HG03521 (cell line): ENCODE results near the gene EVI5L.
"Not testable (repeated sequence)": the region's sequence is repeated elsewhere in the genome, so short reads cannot be mapped to it uniquely, and the experiment has no call there.

ENCODE experiments used
- ATAC-seq: cut with Tn5 transposase; IDR thresholded peaks from one replicate; pipeline ENCODE4 v1.9.1; 2021; ENCODE audit warnings: mild to moderate bottlenecking, moderate library complexity; ENCODE audit not compliant: unreplicated experiment

Gene EVI5L

GRCh38 chr19:7871437-7872305 is 41.7 kb downstream of the EVI5L start:
- ATAC-seq = no peak

- no peak for ATAC-seq
Measured at GRCh38 chr19:7872306-7873204, 42.5 kb downstream of the EVI5L start.

DNA sequence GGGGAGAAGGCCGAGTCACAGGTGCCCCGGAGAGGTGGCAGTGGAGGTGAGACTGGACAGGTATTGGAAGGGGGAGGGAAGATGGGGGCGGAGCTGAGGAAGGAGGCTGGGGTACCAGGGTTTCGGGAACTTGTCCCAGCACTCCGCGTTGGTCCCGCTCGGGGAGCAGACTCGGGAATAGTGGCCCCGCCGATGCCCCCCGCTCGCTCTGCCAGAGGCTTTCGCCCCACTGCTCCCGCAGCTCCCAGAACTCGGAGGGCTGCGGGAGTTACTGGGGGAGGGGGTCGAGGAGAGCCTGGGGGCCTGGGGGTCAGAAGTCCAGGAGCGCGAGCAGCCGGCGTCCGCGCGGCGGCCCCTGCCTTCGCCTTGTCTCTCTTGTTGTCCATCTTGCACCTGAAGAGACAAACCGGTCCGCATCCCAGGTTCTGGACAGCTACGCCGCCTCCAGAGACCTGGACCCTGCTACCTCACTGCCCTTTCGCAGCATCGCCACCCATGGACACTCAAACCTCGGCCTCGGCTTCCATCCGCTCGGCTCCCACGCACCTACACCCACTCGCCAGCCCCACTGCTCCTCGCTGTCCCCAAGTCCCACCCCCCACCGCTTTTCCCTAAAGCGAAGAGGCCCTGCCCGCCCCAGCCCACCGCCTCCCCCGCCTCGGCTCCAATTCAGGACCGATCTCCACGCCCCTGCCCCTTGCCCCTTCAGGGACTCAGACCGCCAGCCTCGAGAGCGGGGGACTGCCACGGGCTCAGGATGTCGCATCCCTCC is 43.5 kb downstream of the EVI5L start:
- no peak for ATAC-seq

- no peak for ATAC-seq
Measured at GRCh38 chr19:7874076-7874896, 44.3 kb downstream of the EVI5L start, which contains the start of gene PRR36. Gene PRR36, minus strand, starts transcription at chr19:7874390. Its CDS starts 701 bp downstream, at chr19:7873689.

GRCh38 chr19:7874897-7875273 is 44.9 kb downstream of the EVI5L start:
- ATAC-seq = no peak

DNA sequence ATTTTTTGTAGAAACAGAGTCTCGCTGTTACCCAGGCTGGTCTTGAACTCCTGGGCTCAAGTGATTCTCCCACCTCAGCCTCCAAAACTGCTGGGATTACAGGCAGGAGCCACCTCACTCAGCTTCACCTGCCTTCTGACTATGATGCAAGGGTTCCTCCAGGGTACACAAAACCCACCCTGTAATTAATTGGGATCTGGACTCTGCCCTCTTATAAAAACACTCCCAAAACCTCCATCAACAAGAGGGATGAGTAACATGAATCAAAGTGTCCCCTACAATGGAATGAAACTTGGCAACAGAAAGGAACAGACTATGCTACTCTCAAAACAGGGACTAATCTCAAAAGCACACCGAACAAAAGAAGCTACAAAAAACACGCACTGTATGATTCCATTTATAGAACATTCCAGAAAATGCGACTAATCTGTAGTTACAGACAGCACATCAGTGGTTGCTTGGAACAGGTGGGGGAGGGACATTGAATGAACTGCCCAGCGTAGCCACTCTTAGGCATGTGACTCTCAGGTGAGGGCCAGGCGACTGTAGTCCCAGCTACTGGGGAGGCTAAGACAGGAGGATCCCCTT is 47.3 kb downstream of the EVI5L start:
- ATAC-seq = no peak

- ATAC-seq = no peak
Measured at GRCh38 chr19:7879111-7879807, 49.2 kb downstream of the EVI5L start.

DNA sequence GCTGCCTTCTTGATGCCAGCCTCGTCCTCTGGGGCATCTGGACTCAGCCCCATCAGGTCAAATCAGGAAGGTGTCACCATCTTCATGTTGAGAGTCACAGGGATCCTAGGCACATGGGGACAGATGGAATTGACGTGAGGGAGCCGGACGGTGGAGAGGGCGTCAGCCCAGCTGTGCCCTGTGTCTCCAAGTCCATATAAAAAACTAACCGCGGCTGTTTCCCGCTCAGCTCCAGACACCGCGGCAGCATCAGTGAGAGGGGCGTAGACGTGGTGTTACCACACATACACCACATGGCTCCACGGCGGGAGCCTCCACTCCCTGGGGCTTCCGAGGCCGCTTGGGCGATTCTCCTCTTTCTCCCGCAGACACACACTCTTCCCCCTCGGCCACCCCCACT is 49.8 kb downstream of the EVI5L start:
- ATAC-seq = no peak

DNA sequence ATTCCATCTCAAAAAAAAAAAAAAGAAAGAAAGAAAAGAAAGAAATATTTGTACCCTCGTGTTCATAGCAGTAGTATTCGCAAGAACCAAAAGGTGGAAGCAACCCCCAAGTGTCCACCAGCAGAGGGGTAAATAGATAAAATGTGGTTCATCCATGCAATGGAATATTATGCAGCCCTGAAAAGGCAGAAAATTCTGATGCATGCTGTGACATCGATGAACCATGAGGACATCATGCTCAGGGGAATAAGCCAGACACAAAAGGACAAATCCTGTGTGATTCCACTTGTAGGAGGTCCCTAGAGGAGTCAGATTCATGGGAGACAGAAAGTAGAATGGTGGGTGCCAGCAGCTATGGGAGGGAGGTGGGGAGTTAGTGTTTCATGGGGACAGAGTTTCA is 51.9 kb downstream of the EVI5L start:
- no peak for ATAC-seq

DNA sequence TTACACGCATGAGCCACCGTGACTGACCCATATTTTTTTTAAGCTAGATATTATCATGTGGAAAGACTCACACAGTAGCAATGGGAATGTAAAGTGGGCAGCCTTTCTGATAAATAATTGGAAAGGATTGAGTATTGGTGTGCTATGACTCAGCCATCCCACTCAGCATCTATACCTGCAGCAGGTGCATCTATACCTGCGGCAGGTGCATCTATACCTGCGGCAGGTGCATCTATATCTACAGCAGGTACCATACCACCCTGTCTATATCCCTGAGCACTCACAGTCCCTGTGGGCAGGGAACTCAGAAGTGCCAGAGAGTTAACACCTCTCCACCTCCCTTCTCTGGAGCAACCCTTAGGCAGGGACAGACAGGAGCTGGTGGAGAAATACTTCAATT is 53.1 kb downstream of the EVI5L start:
- ATAC-seq = no peak

GRCh38 chr19:7883796-7884570 is 54.0 kb downstream of the EVI5L start:
- ATAC-seq = no peak

DNA sequence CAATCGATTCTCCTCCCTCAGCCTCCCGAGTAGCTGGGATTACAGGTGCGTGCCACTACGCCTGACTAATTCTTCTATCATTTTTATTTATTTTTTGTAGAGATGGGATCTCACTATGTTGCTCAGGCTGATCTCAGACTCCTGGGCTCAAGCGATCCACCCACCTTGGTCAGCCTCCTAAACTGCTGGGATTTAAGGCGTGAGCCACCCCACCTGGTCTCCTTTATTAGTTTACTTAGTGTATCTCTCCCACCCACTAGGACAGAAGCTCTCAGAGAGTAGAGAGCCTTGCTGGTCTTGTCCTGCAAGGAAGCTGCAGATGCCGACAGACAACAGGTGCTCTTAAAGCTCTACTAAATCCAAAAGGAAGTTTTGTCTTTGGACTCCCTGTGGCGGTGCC is 55.8 kb downstream of the EVI5L start:
- no peak for ATAC-seq

- ATAC-seq = no peak
Measured at GRCh38 chr19:7887408-7888144, 57.6 kb downstream of the EVI5L start.

DNA sequence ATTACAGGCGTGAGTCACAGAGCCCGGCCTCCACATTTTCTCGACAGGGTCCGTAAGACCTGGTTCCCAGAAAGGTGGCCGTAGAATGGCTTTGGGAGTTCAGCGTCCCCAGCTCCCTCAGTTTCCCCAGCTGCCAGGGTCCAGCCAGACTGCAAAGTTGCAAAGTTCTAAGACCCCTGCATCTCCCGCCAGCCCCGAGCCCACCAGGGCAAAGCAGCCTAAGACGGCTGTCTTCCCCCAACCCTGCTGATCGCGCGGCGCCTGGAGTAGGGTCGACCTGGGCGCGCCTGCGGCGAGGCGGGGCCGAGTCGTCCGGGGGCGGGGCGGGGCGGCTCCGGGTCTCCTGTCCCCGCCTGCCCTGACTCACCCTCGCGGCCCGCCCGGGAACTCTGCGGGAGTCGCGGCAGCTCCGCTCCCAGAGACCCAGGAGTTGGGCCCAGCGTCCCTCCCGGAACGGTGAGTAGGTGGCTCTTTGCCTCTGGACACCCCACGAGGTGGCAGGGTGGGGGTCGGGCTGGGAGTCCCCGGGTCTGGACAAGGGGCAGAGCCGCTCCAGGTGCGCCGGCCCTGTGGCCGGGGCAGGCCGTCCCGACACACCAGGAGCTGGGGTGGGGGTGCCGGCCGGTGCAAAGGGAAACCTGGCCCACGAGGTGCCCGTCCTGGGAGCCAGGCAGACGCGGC is 58.3 kb downstream of the EVI5L start, which contains the start of gene LRRC8E:
TSS of gene LRRC8E (plus strand) at position 366 of the 681 bp plus-strand sequence. CDS start 7,094 bp downstream, outside the sequence.
- ATAC-seq = no peak

GRCh38 chr19:7888826-7889217 is 58.8 kb downstream of the EVI5L start:
- ATAC-seq = no peak

DNA sequence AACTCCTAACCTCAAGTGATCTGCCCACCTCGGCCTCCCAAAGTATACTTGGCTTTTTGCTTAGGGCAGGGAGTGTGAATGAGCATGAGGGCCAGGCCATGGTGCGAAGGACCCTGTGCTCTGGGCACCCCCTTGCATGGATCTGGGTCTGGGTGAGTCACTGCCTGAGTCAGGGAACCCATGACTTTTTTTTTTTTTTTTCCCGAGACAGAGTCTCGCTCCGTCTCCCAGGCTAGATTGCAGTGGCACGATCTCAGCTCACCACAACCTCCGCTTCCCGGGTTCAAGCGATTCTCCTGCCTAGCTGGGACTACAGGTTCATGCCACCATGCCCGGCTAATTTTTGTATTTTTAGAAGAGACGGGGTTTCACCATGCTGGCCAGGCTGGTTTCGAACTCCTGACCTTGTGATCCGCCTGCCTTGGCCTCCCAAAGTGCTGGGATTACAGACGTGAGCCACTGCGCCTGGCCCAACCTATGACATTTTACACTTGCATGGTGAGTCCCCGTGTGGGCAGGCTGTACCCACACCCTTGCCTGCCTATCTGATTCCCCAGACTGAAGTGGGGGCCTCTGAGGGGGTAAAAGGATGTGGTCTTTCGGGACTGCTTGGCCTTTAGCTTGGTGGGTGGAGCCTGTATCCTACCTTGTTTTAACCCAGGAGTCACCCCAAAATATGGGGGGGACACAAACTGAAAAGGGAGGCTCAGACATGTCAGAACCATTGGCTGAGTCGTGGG is 63.5 kb downstream of the EVI5L start:
- not testable (repeated sequence) for ATAC-seq
